ENCODE measurements around the gene NFATC2IP. TPM values are rescaled to one million over a fixed set of nuclear protein-coding genes. Genes with fewer than 3 reads are reported as not detected.

NFATC2IP gene
- total and polyA plus RNA-seq, 2 of the 13 experiments (the other 11 are each of a cell fraction or from before 2014, with no cell fraction given) = 32.1 to 48.5 TPM

GRCh38 chr16:28992496-28992895, 41.8 kb downstream of the NFATC2IP start:
- H2AFZ ChIP-seq (ENCODE audit: low read length) = no peak overlapping the region
- in situ Hi-C loops (cut with HindIII; ENCODE audit: extremely low pct_ligation_motif_present, low pct_unique_long_range_greater_than_20kb) = no loop called here
- no peaks in the 10 kb centered on the region for H3K79me2 ChIP-seq (ENCODE audit: insufficient read depth, low read length)
- no peaks in the 10 kb centered on the region for H3K9me3 ChIP-seq (ENCODE audit: low read length)
- TF ChIP-seq GPBP1L1 (CRISPR knock-in tag; IDR thresholded peaks at IDR 0.05) = no peak
- peak; percentile 92 for TF ChIP-seq ZNF768 (CRISPR knock-in tag; IDR thresholded peaks at IDR 0.05)
- 0 out of 2 replicates have a peak, but pooled peaks have one; percentile 25 for TF ChIP-seq CREB1 (IDR thresholded peaks at IDR 0.05)
- TF ChIP-seq CREB1 (CRISPR knock-in tag; IDR thresholded peaks at IDR 0.05) = no peak
- ATAC-seq (no peak), FAIRE-seq (no peak), DNase-seq (ENCODE audit: low spot score) (no peak)
- no peak overlapping the region for H3K27ac ChIP-seq (ENCODE audit: extremely low read length, insufficient read depth, low read length)
- no peak overlapping the region for H3K4me3 ChIP-seq (replicated peaks in 1 of 3; ENCODE audit: insufficient read depth in 1 of 3, low read depth in 2 of 3, low read length in 3 of 3)
- H3K4me2 ChIP-seq (ENCODE audit: low read depth, low read length) = no peak overlapping the region
- H3K27me3 ChIP-seq (ENCODE audit: control insufficient read depth in 1 of 2, insufficient read depth in 2 of 2, low read length in 2 of 2) = no peaks in the 10 kb centered on the region
- ChIA-PET POLR2A (no interaction called here), CTCF (ENCODE audit: low intra/inter-chr PET ratio, low total read pairs) (no interaction called here)
- WGBS (ENCODE audit: low lambda C conversion rate) = 93% methylated on average over 10 of the region's 10 CpGs
- intact Hi-C loops (cut with micrococcal nuclease; ENCODE audit: unreplicated experiment) = no loop called here
- H3K4me1 ChIP-seq (ENCODE audit: insufficient read depth, low read length) = peaks cover 8% of the 10 kb centered on the region
- BruUV-seq (replicated peaks) = no TSS peak
- no peaks in the 10 kb centered on the region for H3K36me3 ChIP-seq (replicated peaks in 1 of 2; ENCODE audit: control insufficient read depth in 1 of 2, insufficient read depth in 2 of 2, low read length in 2 of 2)
- H4K20me1 ChIP-seq (ENCODE audit: insufficient read depth, low read length) = no peaks in the 10 kb centered on the region
- no peak overlapping the region for H3K9ac ChIP-seq (ENCODE audit: insufficient read depth, low read depth, low read length)

GRCh38 chr16:28998837-28999236, 48.1 kb downstream of the NFATC2IP start:
- 9% methylated on average over 3 of the region's 3 CpGs for WGBS (ENCODE audit: low lambda C conversion rate)
- Histone ChIP-seq H3K4me3 (replicated peaks in 1 of 3; ENCODE audit: insufficient read depth in 1 of 3, low read depth in 2 of 3, low read length in 3 of 3) (no peak overlapping the region), H3K4me2 (ENCODE audit: low read depth, low read length) (no peak overlapping the region), H3K9me3 (ENCODE audit: low read length) (no peaks in the 10 kb centered on the region), H2AFZ (ENCODE audit: low read length) (no peak overlapping the region), H3K79me2 (ENCODE audit: insufficient read depth, low read length) (no peaks in the 10 kb centered on the region), H3K27me3 (ENCODE audit: control insufficient read depth in 1 of 2, insufficient read depth in 2 of 2, low read length in 2 of 2) (peaks cover 2 to 15% of the 10 kb centered on the region in 2 experiments; a peak in 2 of 5 replicates), H4K20me1 (ENCODE audit: insufficient read depth, low read length) (no peaks in the 10 kb centered on the region), H3K27ac (ENCODE audit: extremely low read length, insufficient read depth, low read length) (no peak overlapping the region), H3K9ac (ENCODE audit: insufficient read depth, low read depth, low read length) (no peak overlapping the region), H3K36me3 (replicated peaks in 1 of 2; ENCODE audit: control insufficient read depth in 1 of 2, insufficient read depth in 2 of 2, low read length in 2 of 2) (no peaks in the 10 kb centered on the region), H3K4me1 (ENCODE audit: insufficient read depth, low read length) (no peaks in the 10 kb centered on the region)
- in situ Hi-C loops (cut with HindIII; ENCODE audit: extremely low pct_ligation_motif_present, low pct_unique_long_range_greater_than_20kb) (no loop called here), intact Hi-C loops (cut with micrococcal nuclease; ENCODE audit: unreplicated experiment) (no loop called here)
- no peak for DNase-seq (ENCODE audit: low spot score)
- ChIA-PET POLR2A (no interaction called here), CTCF (ENCODE audit: low intra/inter-chr PET ratio, low total read pairs) (no interaction called here)
- FAIRE-seq = no peak
- ATAC-seq = no peak
- no peak for TF ChIP-seq ZNF569 (CRISPR knock-in tag; IDR thresholded peaks at IDR 0.05; ENCODE audit: borderline replicate concordance)
- no peak for TF ChIP-seq JARID2 (CRISPR knock-in tag; IDR thresholded peaks at IDR 0.05; ENCODE audit: insufficient replicate concordance)
- no peak for TF ChIP-seq ZNF44 (CRISPR knock-in tag; IDR thresholded peaks at IDR 0.05)
- TF ChIP-seq REPIN1 (CRISPR knock-in tag; IDR thresholded peaks at IDR 0.05; ENCODE audit: borderline replicate concordance, low read depth) = no peak
- TF ChIP-seq TARDBP (CRISPR knock-in tag; IDR thresholded peaks at IDR 0.05) = no peak
- 0 out of 2 replicates have a peak, but pooled peaks have one; percentile 25 for TF ChIP-seq NFRKB (IDR thresholded peaks at IDR 0.05)
- TF ChIP-seq IRX3 (CRISPR knock-in tag; IDR thresholded peaks at IDR 0.05; ENCODE audit: borderline replicate concordance, low read depth) = no peak
- BruUV-seq (replicated peaks) = no TSS peak

All from HepG2 (cell line).